Measurements from ENCODE around the gene INPP5A.

- no peak for TF ChIP-seq POLR2A (IDR thresholded peaks at IDR 0.05)
- no peak for TF ChIP-seq CTCF (IDR thresholded peaks at IDR 0.05)
- TF ChIP-seq EP300 (IDR thresholded peaks at IDR 0.05): no peak
- no peak for TF ChIP-seq POLR2AphosphoS5 (IDR thresholded peaks at IDR 0.05)
Observed at GRCh38 chr10:132783165-132783939, 245.8 kb downstream of the INPP5A start.

All from upper lobe of left lung (tissue), 4 donors.